Sigmoid colon (tissue), 7 donors: ENCODE results near the gene ACTN4. TPM values are rescaled to one million over a fixed set of nuclear protein-coding genes. Genes with fewer than 3 reads are reported as not detected.

Source experiments
- DNase-seq: peaks from one replicate; pipeline ENCODE4 v3.0.0-alpha.2; 2019
- H3K27ac ChIP-seq, 4 donors: fragments of 200-600 bp; sonication (generic); one replicate each; pipeline ENCODE4 v1.5.1; 2016 to 2019; ENCODE audit warnings: mild to moderate bottlenecking in 1 of 4
- H3K27me3 ChIP-seq, 3 donors: fragments of 200-600 bp; sonication (generic); one replicate each; pipeline ENCODE4 v1.5.1; 2019; ENCODE audit warnings: mild to moderate bottlenecking in 1 of 3
- H3K36me3 ChIP-seq, 4 donors: fragments of 200-600 bp; sonication (generic); one replicate each; pipeline ENCODE4 v1.5.1; 2016 to 2019
- H3K4me1 ChIP-seq, 4 donors: fragments of 200-600 bp; sonication (generic); one replicate each; pipeline ENCODE4 v1.5.1; 2017 to 2019
- H3K4me3 ChIP-seq, 4 donors: fragments of 200-600 bp; sonication (generic); one replicate each; pipeline ENCODE4 v1.5.1; 2017 to 2019; ENCODE audit warnings: mild to moderate bottlenecking in 2 of 4, moderate library complexity in 1 of 4
- H3K9me3 ChIP-seq, 4 donors: fragments of 200-600 bp in 3 of 4; sonication (generic) in 3 of 4; one replicate each; pipeline versions ENCODE4 v1.5.1 to v1.6.1; 2013 to 2019
- CTCF ChIP-seq, 4 experiments: fragments of 450-650 bp in 3 of 4; fragments of 200-600 bp in 1 of 4; IDR thresholded peaks; one replicate each; pipeline ENCODE4 v1.5.1; 2016 to 2019; ENCODE audit warnings: antibody characterized with exemption in 4 of 4, mild to moderate bottlenecking in 3 of 4, moderate library complexity in 2 of 4
- EP300 ChIP-seq, 4 donors: sonication (generic); formaldehyde crosslinking; IDR thresholded peaks; one replicate each; pipeline ENCODE4 v1.6.1; 2017; ENCODE audit warnings: antibody characterized with exemption in 4 of 4
- POLR2A ChIP-seq, 2 donors: fragments of 450-650 bp; IDR thresholded peaks; one replicate each; pipeline ENCODE4 v1.6.1; 2016; ENCODE audit warnings: antibody characterized with exemption in 2 of 2, mild to moderate bottlenecking in 2 of 2, moderate library complexity in 2 of 2
- POLR2AphosphoS5 ChIP-seq, 4 donors: sonication (generic); formaldehyde crosslinking; IDR thresholded peaks; one replicate each; pipeline ENCODE4 v1.6.1; 2017; ENCODE audit warnings: antibody characterized with exemption in 4 of 4
- WGBS, 2 donors: extraction: QIAGEN DNeasy Blood & Tissue Kit; methylation state at CpG; one replicate each; pipeline ENCODE4 v1.1.7; 2013; 5-methylcytosine and 5-hydroxymethylcytosine counted together
- intact Hi-C: fragments of 100-400 bp; cut with DNase I; formaldehyde crosslinking; loops from one replicate; pipeline ENCODE4 v1.15.1; 2023
- polyA plus RNA-seq, 3 donors: library from polyadenylated mRNA; stranded (reverse); fragments of 200-250 nt; gene quantifications; one replicate each; pipeline ENCODE4 v1.2.3, GENCODE V29; 2013
- total RNA-seq, 4 donors: library from RNA; depleted of rRNA; stranded (reverse); fragments of >200 nt; gene quantifications; one replicate each; pipeline ENCODE4 v1.1.0, GENCODE V29; 2016
- donor health status: healthy with polysubstance abuse.
- donor health status: Bipolar disorder and iron deficiency.
- donor health status: healthy.

ACTN4 gene
- total and polyA plus RNA-seq, 7 donors, result 122 to 456 (median 176) TPM

- no peak for DNase-seq
- Histone ChIP-seq H3K9me3 (no peaks in the 10 kb centered on the region), H3K36me3 (peaks cover 46 to 97% (median 83%) of the 10 kb centered on the region in 4 donors), H3K27ac (peak overlapping the region; percentile 67 to 97 (median 76)), H3K4me1 (peaks cover 0 to 57% (median 44%) of the 10 kb centered on the region in 4 donors), H3K4me3 (no peak overlapping the region), H3K27me3 (no peaks in the 10 kb centered on the region)
- 88 to 90% methylated on average over 10 of the region's 10 CpGs for WGBS, 2 donors
- intact Hi-C loops, result loop anchor here (5.0 kb wide), 1 partner anchor 109 kb away; the partner anchor contains the start of gene ECH1
- TF ChIP-seq CTCF (IDR thresholded peaks at IDR 0.05), result no peak
- no peak for TF ChIP-seq EP300 (IDR thresholded peaks at IDR 0.05)
- TF ChIP-seq POLR2AphosphoS5 (IDR thresholded peaks at IDR 0.05), result no peak
- TF ChIP-seq POLR2A (IDR thresholded peaks at IDR 0.05), result no peak
These were observed 75.6 kb downstream of the ACTN4 start for GRCh38 chr19:38722947-38723605.

GRCh38 chr19:38723606-38723965 lies 76.1 kb downstream of the ACTN4 start:
- H3K27ac ChIP-seq, result peak overlapping the region in 3 of 4 donors; percentile 67 to 97 (median 77)
- WGBS, 2 donors, result 82 to 83% methylated on average over 11 of the region's 11 CpGs
- H3K36me3 ChIP-seq, result peaks cover 45 to 94% (median 81%) of the 10 kb centered on the region in 4 donors
- no peak overlapping the region for H3K4me3 ChIP-seq
- H3K4me1 ChIP-seq, result peaks cover 0 to 57% (median 44%) of the 10 kb centered on the region in 4 donors
- intact Hi-C loops, result loop anchor here (5.0 kb wide), 1 partner anchor 109 kb away; the partner anchor contains the start of gene ECH1
- no peaks in the 10 kb centered on the region for H3K27me3 ChIP-seq
- TF ChIP-seq POLR2AphosphoS5 (IDR thresholded peaks at IDR 0.05), result no peak
- TF ChIP-seq EP300 (IDR thresholded peaks at IDR 0.05), result no peak
- no peak for TF ChIP-seq CTCF (IDR thresholded peaks at IDR 0.05)
- no peak for TF ChIP-seq POLR2A (IDR thresholded peaks at IDR 0.05)
- no peak for DNase-seq
- no peaks in the 10 kb centered on the region for H3K9me3 ChIP-seq

- 92 to 94% methylated on average over 42 of the region's 42 CpGs for WGBS, 2 donors
- peak overlapping the region in 2 of 4 donors; percentile 67 to 97 for H3K27ac ChIP-seq
- peaks cover 45 to 94% (median 84%) of the 10 kb centered on the region in 4 donors for H3K36me3 ChIP-seq
- peaks cover 0 to 57% (median 39%) of the 10 kb centered on the region in 4 donors for H3K4me1 ChIP-seq
- H3K27me3 ChIP-seq, result no peaks in the 10 kb centered on the region
- no peak for DNase-seq
- intact Hi-C loops, result loop anchor here (5.0 kb wide), 1 partner anchor 108 kb away; the partner anchor contains the start of gene ECH1
- H3K9me3 ChIP-seq, result no peaks in the 10 kb centered on the region
- TF ChIP-seq POLR2A (IDR thresholded peaks at IDR 0.05), result no peak
- TF ChIP-seq EP300 (IDR thresholded peaks at IDR 0.05), result no peak
- no peak for TF ChIP-seq CTCF (IDR thresholded peaks at IDR 0.05)
- no peak for TF ChIP-seq POLR2AphosphoS5 (IDR thresholded peaks at IDR 0.05)
- H3K4me3 ChIP-seq, result no peak overlapping the region
These were observed 76.8 kb downstream of the ACTN4 start for GRCh38 chr19:38723990-38724854.

GRCh38 chr19:38725469-38726283 lies 78.2 kb downstream of the ACTN4 start:
- WGBS, 2 donors, result 90 to 93% methylated on average over 21 of the region's 21 CpGs
- peaks cover 0 to 47% (median 25%) of the 10 kb centered on the region in 4 donors for H3K4me1 ChIP-seq
- TF ChIP-seq CTCF (IDR thresholded peaks at IDR 0.05) (no peak), POLR2AphosphoS5 (IDR thresholded peaks at IDR 0.05) (no peak), POLR2A (IDR thresholded peaks at IDR 0.05) (no peak), EP300 (IDR thresholded peaks at IDR 0.05) (no peak)
- DNase-seq, result no peak
- intact Hi-C loops, result no loop called here
- H3K27ac ChIP-seq, result peak overlapping the region; percentile 41 to 80 (median 60)
- H3K9me3 ChIP-seq, result no peaks in the 10 kb centered on the region
- peaks cover 45 to 93% (median 84%) of the 10 kb centered on the region in 4 donors for H3K36me3 ChIP-seq
- H3K27me3 ChIP-seq, result no peaks in the 10 kb centered on the region
- H3K4me3 ChIP-seq, result no peak overlapping the region
